K562 treated with DMSO at 1 percent for 4 hours (cell line): ENCODE data around the gene OR52K2. TPM values are rescaled to one million over a fixed set of nuclear protein-coding genes. Genes with fewer than 3 reads are reported as not detected.

ENCODE experiments used
- total RNA-seq: library from RNA; unstranded; fragments of 300-600 nt; gene quantifications from 2 replicates; pipeline ENCODE4 v1.2.3, GENCODE V29; 2022; ENCODE audit not compliant: insufficient read depth

OR52K2 gene
- not detected in 2 replicates for total RNA-seq

DNA sequence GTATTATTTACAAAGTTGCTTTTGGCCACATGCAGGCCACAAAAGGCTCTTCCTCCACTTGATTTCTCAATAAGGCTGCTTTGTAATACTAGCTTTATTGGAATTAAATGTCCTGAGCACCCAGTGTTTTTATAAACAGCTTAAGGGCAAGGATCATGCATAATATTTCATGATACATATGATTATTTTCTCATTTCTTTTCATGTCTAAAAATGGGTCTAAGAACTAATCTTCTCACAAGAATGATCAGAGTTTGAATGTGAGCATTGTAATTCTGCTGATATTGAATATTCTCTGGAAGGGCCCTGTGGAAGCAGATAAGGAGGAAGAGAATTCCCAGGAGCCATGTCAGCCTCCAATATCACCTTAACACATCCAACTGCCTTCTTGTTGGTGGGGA lies at the start of gene OR52K2:
OR52K2 (plus strand) TSS at position 301 of the 400 bp plus-strand sequence; CDS start at position 346, 45 bp downstream.

DNA sequence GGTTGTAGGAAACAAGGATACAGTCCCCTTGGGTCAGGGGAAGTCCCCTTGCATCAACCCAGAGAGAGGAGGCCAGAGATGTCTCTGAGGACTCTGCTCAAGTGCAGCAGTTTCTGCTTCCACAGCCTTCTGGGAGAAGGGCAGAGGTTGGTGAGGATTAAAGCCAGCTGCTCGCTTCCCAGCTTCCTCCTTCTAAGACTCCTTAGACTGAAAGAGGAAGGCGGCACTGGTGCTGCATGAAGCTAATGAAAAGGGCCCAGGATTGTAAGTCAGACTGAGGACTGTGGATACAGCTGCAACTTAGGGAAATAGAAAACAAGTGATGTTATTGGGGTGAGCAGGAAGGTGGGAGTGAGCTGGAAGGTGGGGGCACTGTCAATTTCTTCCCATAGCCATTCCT lies 33.4 kb downstream of the OR52K2 start, which contains the start of gene OR52K1:
OR52K1 (plus strand) TSS at position 202 of the 400 bp plus-strand sequence. CDS start 6,255 bp downstream, outside the sequence.

Other genes with a start within 250 kb of the OR52K2 start
- not detected in 2 replicates for gene OR52B4, start 80.9 kb upstream of the OR52K2 start, total RNA-seq
- 15.0 and 19.7 TPM in 2 replicates for gene TRIM21, start 55.6 kb upstream of the OR52K2 start, total RNA-seq
- gene OR52K1, start 33.4 kb downstream of the OR52K2 start, total RNA-seq: not detected in 2 replicates
- not detected in 2 replicates for gene OR52M1, start 95.9 kb downstream of the OR52K2 start, total RNA-seq
- not detected in 2 replicates for gene OR52I2, start 132.4 kb downstream of the OR52K2 start, total RNA-seq
- not detected in 2 replicates for gene OR52I1, start 144.7 kb downstream of the OR52K2 start, total RNA-seq
- 9.4 and 11.8 TPM in 2 replicates for gene TRIM68, start 158.9 kb downstream of the OR52K2 start, total RNA-seq
- gene OR51D1, start 188.2 kb downstream of the OR52K2 start, total RNA-seq: not detected in 2 replicates
- not detected in 2 replicates for gene OR51E1, start 194.7 kb downstream of the OR52K2 start, total RNA-seq
- not detected in 2 replicates for gene OR51E2, start 248.6 kb downstream of the OR52K2 start, total RNA-seq